ENCODE measurements around the gene ROCK2. TPM values are rescaled to one million over a fixed set of nuclear protein-coding genes. Genes with fewer than 3 reads are reported as not detected.
A peak's percentile ranks its signal among the peaks of the same experiment; 100 is the strongest.
"Not testable (repeated sequence)": the region's sequence is repeated elsewhere in the genome, so short reads cannot be mapped to it uniquely, and the experiment has no call there.

Gene ROCK2
- total and polyA plus RNA-seq, 5 donors from 2014 or later, result 8.6 to 20.6 (median 10.4) TPM

DNA sequence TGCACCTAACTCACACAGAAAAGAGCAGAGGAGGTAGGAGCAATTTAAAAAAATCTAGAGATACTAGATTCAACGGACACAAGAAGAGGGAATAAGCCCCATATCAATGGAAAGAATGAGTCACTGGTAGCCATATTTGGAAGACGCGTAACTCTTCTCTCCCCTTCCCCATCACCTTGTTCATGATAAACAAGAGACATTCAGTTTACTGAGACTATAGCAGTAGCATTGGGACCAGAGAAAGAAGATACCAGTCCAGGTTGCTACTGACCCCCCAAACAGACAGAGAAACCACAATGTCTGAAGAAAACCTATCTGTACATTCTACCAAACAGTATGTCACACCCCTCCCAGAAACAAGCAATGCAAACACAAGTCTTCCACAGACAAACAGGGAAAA lies 108.1 kb downstream of the ROCK2 start:
- ATAC-seq (ENCODE audit: low read depth in 2 of 2), result no peak
- DNase-seq, result no peak

DNA sequence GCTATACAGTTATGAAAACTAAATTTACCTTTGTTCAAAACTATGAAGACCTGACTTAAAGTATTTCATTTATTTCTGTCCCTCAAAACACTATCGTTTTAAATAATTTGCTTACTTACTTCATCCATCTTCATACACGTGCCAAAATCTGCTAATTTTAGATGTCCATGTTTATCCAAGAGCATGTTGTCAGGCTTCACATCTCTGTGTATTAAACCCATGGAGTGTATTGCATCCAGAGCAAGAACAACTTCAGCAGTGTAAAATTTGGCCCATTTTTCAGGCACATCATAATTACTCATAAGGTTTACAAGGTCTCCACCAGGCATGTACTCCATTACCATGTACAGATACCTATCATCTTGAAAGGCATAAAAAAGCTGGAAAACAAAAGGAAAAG lies 108.9 kb downstream of the ROCK2 start:
- peaks cover 2% of the 10 kb centered on the region for H3K36me3 ChIP-seq (ENCODE audit: control insufficient read depth, insufficient read depth, low read length)
- no peaks in the 10 kb centered on the region for H3K9me3 ChIP-seq (ENCODE audit: control insufficient read depth in 2 of 2, low read length in 2 of 2)
- H3K36me3 Mint-ChIP-seq, result peaks cover 4% of the 10 kb centered on the region
- H3K4me3 Mint-ChIP-seq, result no peak overlapping the region
- no peaks in the 10 kb centered on the region for H3K9me3 Mint-ChIP-seq
- no peak for ATAC-seq (ENCODE audit: low read depth in 2 of 2)
- no peaks in the 10 kb centered on the region for H3K4me1 ChIP-seq (ENCODE audit: control insufficient read depth, insufficient read depth, low read length, poor library complexity, severe bottlenecking)
- no peak for DNase-seq
- peaks cover 7 to 20% (median 15%) of the 10 kb centered on the region in 4 donors for H3K4me1 Mint-ChIP-seq
- H3K4me3 ChIP-seq (ENCODE audit: low read depth, low read length), result no peak overlapping the region
- H3K27ac ChIP-seq (ENCODE audit: insufficient read depth, low read length, poor library complexity, severe bottlenecking), result no peak overlapping the region
- H3K27me3 ChIP-seq (ENCODE audit: control insufficient read depth, insufficient read depth, low read length), result no peaks in the 10 kb centered on the region
- no peak overlapping the region for H3K27ac Mint-ChIP-seq
- no peaks in the 10 kb centered on the region for H3K27me3 Mint-ChIP-seq

More for the DNA sequence above, 108.1 kb downstream of the ROCK2 start:
- Mint-ChIP-seq H3K36me3 (peaks cover 4% of the 10 kb centered on the region), H3K9me3 (no peaks in the 10 kb centered on the region), H3K27me3 (no peaks in the 10 kb centered on the region), H3K4me3 (no peak overlapping the region), H3K27ac (peak overlapping the region in 1 of 3 donors; percentile 1), H3K4me1 (peaks cover 7 to 20% (median 16%) of the 10 kb centered on the region in 4 donors)
- H3K27me3 ChIP-seq (ENCODE audit: control insufficient read depth, insufficient read depth, low read length), result no peaks in the 10 kb centered on the region
- H3K4me1 ChIP-seq (ENCODE audit: control insufficient read depth, insufficient read depth, low read length, poor library complexity, severe bottlenecking), result no peaks in the 10 kb centered on the region
- H3K4me3 ChIP-seq (ENCODE audit: low read depth, low read length), result no peak overlapping the region
- no peaks in the 10 kb centered on the region for H3K9me3 ChIP-seq (ENCODE audit: control insufficient read depth in 2 of 2, low read length in 2 of 2)
- H3K27ac ChIP-seq (ENCODE audit: insufficient read depth, low read length, poor library complexity, severe bottlenecking), result no peak overlapping the region
- peaks cover 2% of the 10 kb centered on the region for H3K36me3 ChIP-seq (ENCODE audit: control insufficient read depth, insufficient read depth, low read length)

DNA sequence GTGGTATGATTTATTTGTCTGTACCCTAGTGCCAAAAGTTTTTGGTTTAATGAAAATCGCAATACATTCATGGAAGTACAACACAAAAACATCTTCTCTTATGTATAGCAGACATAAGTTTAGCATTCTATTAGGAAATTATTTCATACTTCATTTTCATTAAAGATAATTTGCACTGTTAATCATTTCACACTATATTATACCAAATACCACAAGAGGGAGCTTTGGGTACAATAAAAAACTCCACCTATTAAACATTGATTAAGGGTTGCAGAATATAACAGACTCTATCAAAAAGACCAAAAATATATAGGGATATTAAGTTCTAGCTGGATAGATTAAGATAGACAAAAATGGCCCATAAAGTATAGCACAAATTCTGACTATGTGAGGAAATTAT lies 110.1 kb downstream of the ROCK2 start:
- H3K27ac Mint-ChIP-seq, result no peak overlapping the region

GRCh38 chr2:11231193-11231592 lies 113.2 kb downstream of the ROCK2 start:
- H3K27me3 ChIP-seq (ENCODE audit: control insufficient read depth, insufficient read depth, low read length); H3K27me3 Mint-ChIP-seq; H3K36me3 Mint-ChIP-seq; H3K4me3 Mint-ChIP-seq; DNase-seq; H3K27ac Mint-ChIP-seq; H3K36me3 ChIP-seq (ENCODE audit: control insufficient read depth, insufficient read depth, low read length); H3K4me3 ChIP-seq (ENCODE audit: low read depth, low read length); H3K27ac ChIP-seq (ENCODE audit: insufficient read depth, low read length, poor library complexity, severe bottlenecking); H3K9me3 ChIP-seq (ENCODE audit: control insufficient read depth in 2 of 2, low read length in 2 of 2); H3K9me3 Mint-ChIP-seq; ATAC-seq (ENCODE audit: low read depth in 2 of 2); H3K4me1 ChIP-seq (ENCODE audit: control insufficient read depth, insufficient read depth, low read length, poor library complexity, severe bottlenecking): not testable (repeated sequence)
- peaks cover 8 to 27% (median 10%) of the 10 kb centered on the region in 4 donors for H3K4me1 Mint-ChIP-seq

More for the DNA sequence above, 110.1 kb downstream of the ROCK2 start:
- Mint-ChIP-seq H3K27me3 (no peaks in the 10 kb centered on the region), H3K36me3 (peaks cover 4% of the 10 kb centered on the region), H3K4me3 (no peak overlapping the region), H3K4me1 (peaks cover 7 to 28% (median 16%) of the 10 kb centered on the region in 4 donors), H3K9me3 (no peaks in the 10 kb centered on the region)
- Histone ChIP-seq H3K4me3 (ENCODE audit: low read depth, low read length) (no peak overlapping the region), H3K27me3 (ENCODE audit: control insufficient read depth, insufficient read depth, low read length) (no peaks in the 10 kb centered on the region), H3K36me3 (ENCODE audit: control insufficient read depth, insufficient read depth, low read length) (no peaks in the 10 kb centered on the region), H3K27ac (ENCODE audit: insufficient read depth, low read length, poor library complexity, severe bottlenecking) (no peak overlapping the region), H3K4me1 (ENCODE audit: control insufficient read depth, insufficient read depth, low read length, poor library complexity, severe bottlenecking) (no peaks in the 10 kb centered on the region), H3K9me3 (ENCODE audit: control insufficient read depth in 2 of 2, low read length in 2 of 2) (no peaks in the 10 kb centered on the region)
- peak in 2 of 3 donors; percentile 11 to 30 for DNase-seq
- ATAC-seq (ENCODE audit: low read depth in 2 of 2), result no peak

DNA sequence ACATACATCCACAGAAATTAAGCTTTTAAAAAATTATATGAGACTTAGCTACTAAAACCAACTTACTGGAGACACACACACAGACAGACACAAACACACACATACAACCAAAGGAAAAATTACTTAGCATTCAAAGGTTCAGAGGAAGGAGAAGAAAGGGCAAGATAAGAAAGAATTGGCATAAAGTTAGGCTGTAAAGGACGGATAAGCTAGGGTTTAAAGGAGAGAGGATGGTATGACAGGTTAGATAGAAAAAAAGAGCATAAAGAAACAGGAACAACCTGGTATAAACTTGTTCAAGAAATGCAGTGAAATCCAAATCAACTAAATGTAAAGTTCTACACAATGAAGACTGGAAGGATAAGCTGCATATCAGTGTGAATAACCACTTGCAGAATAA lies 115.7 kb downstream of the ROCK2 start:
- H3K4me1 Mint-ChIP-seq, result peaks cover 5 to 32% (median 12%) of the 10 kb centered on the region in 4 donors
- H3K27me3 Mint-ChIP-seq, result no peaks in the 10 kb centered on the region
- H3K27ac ChIP-seq (ENCODE audit: insufficient read depth, low read length, poor library complexity, severe bottlenecking), result no peak overlapping the region
- no peaks in the 10 kb centered on the region for H3K4me1 ChIP-seq (ENCODE audit: control insufficient read depth, insufficient read depth, low read length, poor library complexity, severe bottlenecking)
- no peaks in the 10 kb centered on the region for H3K27me3 ChIP-seq (ENCODE audit: control insufficient read depth, insufficient read depth, low read length)
- H3K4me3 ChIP-seq (ENCODE audit: low read depth, low read length), result no peak overlapping the region
- no peaks in the 10 kb centered on the region for H3K9me3 ChIP-seq (ENCODE audit: control insufficient read depth in 2 of 2, low read length in 2 of 2)
- DNase-seq (no peak), ATAC-seq (ENCODE audit: low read depth in 2 of 2) (no peak)
- H3K36me3 Mint-ChIP-seq, result peaks cover 11% of the 10 kb centered on the region
- H3K36me3 ChIP-seq (ENCODE audit: control insufficient read depth, insufficient read depth, low read length), result peaks cover 4% of the 10 kb centered on the region
- no peak overlapping the region for H3K27ac Mint-ChIP-seq
- no peak overlapping the region for H3K4me3 Mint-ChIP-seq
- H3K9me3 Mint-ChIP-seq, result peaks cover 0 to 2% (median 0%) of the 10 kb centered on the region in 7 donors

DNA sequence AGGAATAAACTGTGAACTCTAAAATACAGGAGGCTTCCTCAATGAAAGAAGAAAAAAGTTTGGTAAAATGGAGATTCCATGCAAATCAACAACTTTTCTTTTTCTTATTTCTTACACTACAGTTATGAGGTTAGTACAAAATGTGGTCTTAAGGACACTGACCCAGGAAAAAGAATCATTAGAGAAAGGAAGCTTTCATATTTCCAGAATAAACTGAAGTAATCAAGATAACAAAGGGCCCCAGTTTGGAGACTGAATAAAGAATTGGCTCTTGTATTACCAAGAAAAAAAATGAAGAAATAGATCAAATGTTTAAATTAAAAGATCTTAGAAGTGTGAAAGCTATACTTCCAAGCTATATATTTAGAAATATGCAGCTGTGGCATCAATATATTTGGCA lies 116.8 kb downstream of the ROCK2 start:
- no peak for ATAC-seq (ENCODE audit: low read depth in 2 of 2)
- no peaks in the 10 kb centered on the region for H3K4me1 ChIP-seq (ENCODE audit: control insufficient read depth, insufficient read depth, low read length, poor library complexity, severe bottlenecking)
- no peak overlapping the region for H3K4me3 Mint-ChIP-seq
- H3K27me3 Mint-ChIP-seq, result no peaks in the 10 kb centered on the region
- H3K27ac Mint-ChIP-seq, result no peak overlapping the region
- H3K4me1 Mint-ChIP-seq, result peaks cover 5 to 32% (median 12%) of the 10 kb centered on the region in 4 donors
- no peak for DNase-seq
- H3K27me3 ChIP-seq (ENCODE audit: control insufficient read depth, insufficient read depth, low read length), result no peaks in the 10 kb centered on the region
- peaks cover 16% of the 10 kb centered on the region for H3K36me3 Mint-ChIP-seq
- H3K4me3 ChIP-seq (ENCODE audit: low read depth, low read length), result no peak overlapping the region
- no peaks in the 10 kb centered on the region for H3K9me3 ChIP-seq (ENCODE audit: control insufficient read depth in 2 of 2, low read length in 2 of 2)
- H3K9me3 Mint-ChIP-seq, result peaks cover 0 to 2% (median 0%) of the 10 kb centered on the region in 7 donors
- peaks cover 4% of the 10 kb centered on the region for H3K36me3 ChIP-seq (ENCODE audit: control insufficient read depth, insufficient read depth, low read length)
- no peak overlapping the region for H3K27ac ChIP-seq (ENCODE audit: insufficient read depth, low read length, poor library complexity, severe bottlenecking)

DNA sequence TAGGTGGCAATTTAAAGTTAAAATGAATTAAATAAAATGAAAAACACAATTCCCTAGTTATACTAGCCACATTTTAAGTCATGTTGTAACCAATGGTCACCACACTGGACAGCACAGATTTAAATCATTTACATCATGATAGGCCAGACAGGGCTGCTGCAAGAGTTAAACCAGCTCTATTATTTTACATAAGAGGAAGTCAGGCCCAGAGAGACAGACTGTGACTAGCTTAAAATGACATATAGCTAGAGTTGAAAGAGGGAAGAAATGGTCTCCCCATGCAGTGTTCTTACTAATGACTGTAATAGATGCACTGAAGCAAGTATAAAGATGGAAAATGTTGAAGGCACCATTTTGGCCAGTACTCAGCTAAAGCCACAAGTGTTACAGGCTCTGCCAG lies 119.5 kb downstream of the ROCK2 start:
- peaks cover 0 to 2% (median 0%) of the 10 kb centered on the region in 7 donors for H3K9me3 Mint-ChIP-seq
- H3K4me1 Mint-ChIP-seq, result peaks cover 5 to 26% (median 12%) of the 10 kb centered on the region in 4 donors
- ATAC-seq (ENCODE audit: low read depth in 2 of 2) (no peak), DNase-seq (no peak)
- Histone ChIP-seq H3K4me1 (ENCODE audit: control insufficient read depth, insufficient read depth, low read length, poor library complexity, severe bottlenecking) (no peaks in the 10 kb centered on the region), H3K36me3 (ENCODE audit: control insufficient read depth, insufficient read depth, low read length) (peaks cover 18% of the 10 kb centered on the region), H3K27me3 (ENCODE audit: control insufficient read depth, insufficient read depth, low read length) (no peaks in the 10 kb centered on the region), H3K4me3 (ENCODE audit: low read depth, low read length) (no peak overlapping the region), H3K27ac (ENCODE audit: insufficient read depth, low read length, poor library complexity, severe bottlenecking) (no peak overlapping the region), H3K9me3 (ENCODE audit: control insufficient read depth in 2 of 2, low read length in 2 of 2) (no peaks in the 10 kb centered on the region)
- H3K36me3 Mint-ChIP-seq, result peaks cover 23% of the 10 kb centered on the region
- no peaks in the 10 kb centered on the region for H3K27me3 Mint-ChIP-seq
- no peak overlapping the region for H3K4me3 Mint-ChIP-seq
- H3K27ac Mint-ChIP-seq, result peak overlapping the region in 1 of 3 donors; percentile 21

DNA sequence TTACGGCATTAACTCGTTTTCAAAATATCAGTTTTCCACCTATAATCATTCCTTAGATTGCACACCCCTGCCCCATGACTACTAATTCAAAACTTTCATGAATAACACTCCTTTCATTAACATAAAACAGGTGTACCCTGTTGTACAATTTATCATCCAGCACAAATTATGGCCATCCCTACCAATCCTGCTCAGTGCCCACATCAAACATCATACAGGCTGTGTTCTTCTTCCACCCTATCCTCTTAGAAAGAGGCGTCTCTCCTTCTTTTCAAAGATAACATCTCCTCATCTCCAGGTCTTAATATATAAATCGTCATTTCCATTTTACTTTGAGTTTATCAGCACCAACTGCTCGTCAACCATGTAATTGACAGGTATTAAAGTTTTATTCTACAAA lies 121.6 kb downstream of the ROCK2 start:
- Mint-ChIP-seq H3K4me1 (peaks cover 0 to 10% (median 5%) of the 10 kb centered on the region in 4 donors), H3K9me3 (no peaks in the 10 kb centered on the region), H3K4me3 (no peak overlapping the region), H3K27me3 (no peaks in the 10 kb centered on the region), H3K36me3 (peaks cover 28% of the 10 kb centered on the region), H3K27ac (no peak overlapping the region)
- Histone ChIP-seq H3K9me3 (ENCODE audit: control insufficient read depth in 2 of 2, low read length in 2 of 2) (no peaks in the 10 kb centered on the region), H3K4me3 (ENCODE audit: low read depth, low read length) (no peak overlapping the region), H3K36me3 (ENCODE audit: control insufficient read depth, insufficient read depth, low read length) (peaks cover 28% of the 10 kb centered on the region), H3K4me1 (ENCODE audit: control insufficient read depth, insufficient read depth, low read length, poor library complexity, severe bottlenecking) (no peaks in the 10 kb centered on the region), H3K27me3 (ENCODE audit: control insufficient read depth, insufficient read depth, low read length) (no peaks in the 10 kb centered on the region), H3K27ac (ENCODE audit: insufficient read depth, low read length, poor library complexity, severe bottlenecking) (no peak overlapping the region)
- ATAC-seq (ENCODE audit: low read depth in 2 of 2), result no peak
- no peak for DNase-seq
